Measurements from ENCODE around the gene BCAR1. TPM values are rescaled to one million over a fixed set of nuclear protein-coding genes. Genes with fewer than 3 reads are reported as not detected.
"Not testable (repeated sequence)": the region's sequence is repeated elsewhere in the genome, so short reads cannot be mapped to it uniquely, and the experiment has no call there.

The BCAR1 gene
- total RNA-seq, 1 experiment from 2014 or later, result 58.6 TPM

GRCh38 chr16:75287708-75288107, 36.3 kb upstream of the BCAR1 start:
- intact Hi-C loops (cut with micrococcal nuclease), result no loop called here
- ChIA-PET CTCF (interaction anchor here (1.2 to 1.5 kb wide), 2 partner anchors 14 to 17 kb away, joined by 4 to 5 read pairs; no protein-coding TSS in a partner anchor), POLR2A (interaction anchor here (0.7 to 2.5 kb wide), 6 partner anchors 9 to 38 kb away, joined by 3 to 30 read pairs (median 5); partner anchors contain the start of gene BCAR1)
- Mint-ChIP-seq H3K9me3 (ENCODE audit: unreplicated experiment) (no peaks in the 10 kb centered on the region), H3K27ac (ENCODE audit: low read depth, unreplicated experiment) (no peak overlapping the region), H3K27me3 (ENCODE audit: insufficient read depth, unreplicated experiment) (no peaks in the 10 kb centered on the region), H3K36me3 (ENCODE audit: insufficient read depth, unreplicated experiment) (peaks cover 31% of the 10 kb centered on the region), H3K4me1 (ENCODE audit: insufficient read depth, unreplicated experiment) (peaks cover 18% of the 10 kb centered on the region), H3K4me3 (ENCODE audit: unreplicated experiment) (no peak overlapping the region)
- DNase-seq (ENCODE audit: unreplicated experiment), result no peak
- no peak for TF ChIP-seq CTCF (IDR thresholded peaks at IDR 0.05; ENCODE audit: unreplicated experiment)
- no TSS peak for BruUV-seq (replicated peaks)

GRCh38 chr16:75286389-75286788, 35.0 kb upstream of the BCAR1 start:
- Mint-ChIP-seq H3K27ac (ENCODE audit: low read depth, unreplicated experiment) (no peak overlapping the region), H3K4me1 (ENCODE audit: insufficient read depth, unreplicated experiment) (peaks cover 18% of the 10 kb centered on the region), H3K27me3 (ENCODE audit: insufficient read depth, unreplicated experiment) (no peaks in the 10 kb centered on the region), H3K36me3 (ENCODE audit: insufficient read depth, unreplicated experiment) (peaks cover 28% of the 10 kb centered on the region), H3K4me3 (ENCODE audit: unreplicated experiment) (no peak overlapping the region), H3K9me3 (ENCODE audit: unreplicated experiment) (no peaks in the 10 kb centered on the region)
- CTCF ChIA-PET, result interaction anchor here (1.2 kb wide), 1 partner anchor 20 kb away, joined by 3 read pairs; no protein-coding TSS in a partner anchor
- POLR2A ChIA-PET, result interaction anchor here (1.3 kb wide), 1 partner anchor 19 kb away, joined by 4 read pairs; no protein-coding TSS in a partner anchor
- no peak for DNase-seq (ENCODE audit: unreplicated experiment)
- TF ChIP-seq CTCF (IDR thresholded peaks at IDR 0.05; ENCODE audit: unreplicated experiment), result no peak
- intact Hi-C loops (cut with micrococcal nuclease), result no loop called here
- no TSS peak for BruUV-seq (replicated peaks)

- no peak overlapping the region for H3K27ac Mint-ChIP-seq (ENCODE audit: low read depth, unreplicated experiment)
- BruUV-seq (replicated peaks), result no TSS peak
- peaks cover 22% of the 10 kb centered on the region for H3K36me3 Mint-ChIP-seq (ENCODE audit: insufficient read depth, unreplicated experiment)
- peaks cover 8% of the 10 kb centered on the region for H3K4me1 Mint-ChIP-seq (ENCODE audit: insufficient read depth, unreplicated experiment)
- H3K4me3 Mint-ChIP-seq (ENCODE audit: unreplicated experiment), result no peak overlapping the region
- POLR2A ChIA-PET, result interaction anchor here (0.6 to 2.4 kb wide), 3 partner anchors 22 to 37 kb away, joined by 3 to 9 read pairs (median 4); no protein-coding TSS in a partner anchor
- no peaks in the 10 kb centered on the region for H3K9me3 Mint-ChIP-seq (ENCODE audit: unreplicated experiment)
- no peaks in the 10 kb centered on the region for H3K27me3 Mint-ChIP-seq (ENCODE audit: insufficient read depth, unreplicated experiment)
- intact Hi-C loops (cut with micrococcal nuclease), result no loop called here
- DNase-seq (ENCODE audit: unreplicated experiment), result peak; percentile 40
- no peak for TF ChIP-seq CTCF (IDR thresholded peaks at IDR 0.05; ENCODE audit: unreplicated experiment)
- CTCF ChIA-PET, result interaction anchor here (0.6 to 1.2 kb wide), 4 partner anchors 22 to 339 kb away, joined by 3 read pairs; no protein-coding TSS in a partner anchor
Measured at GRCh38 chr16:75282466-75283281, 31.2 kb upstream of the BCAR1 start.

GRCh38 chr16:75281826-75282225, 30.4 kb upstream of the BCAR1 start:
- CTCF ChIA-PET, result interaction anchor here (0.6 kb wide), 2 partner anchors 125 to 1670 kb away, joined by 3 read pairs; no protein-coding TSS in a partner anchor
- TF ChIP-seq CTCF (IDR thresholded peaks at IDR 0.05; ENCODE audit: unreplicated experiment), result no peak
- no peak for DNase-seq (ENCODE audit: unreplicated experiment)
- Mint-ChIP-seq H3K27me3 (ENCODE audit: insufficient read depth, unreplicated experiment) (no peaks in the 10 kb centered on the region), H3K4me3 (ENCODE audit: unreplicated experiment) (no peak overlapping the region), H3K9me3 (ENCODE audit: unreplicated experiment) (no peaks in the 10 kb centered on the region), H3K4me1 (ENCODE audit: insufficient read depth, unreplicated experiment) (peaks cover 6% of the 10 kb centered on the region), H3K27ac (ENCODE audit: low read depth, unreplicated experiment) (no peak overlapping the region), H3K36me3 (ENCODE audit: insufficient read depth, unreplicated experiment) (peaks cover 23% of the 10 kb centered on the region)
- BruUV-seq (replicated peaks), result no TSS peak
- POLR2A ChIA-PET, result interaction anchor here (4.7 kb wide), 1 partner anchor 23 kb away, joined by 37 read pairs; no protein-coding TSS in a partner anchor
- intact Hi-C loops (cut with micrococcal nuclease), result no loop called here

GRCh38 chr16:75281009-75281408, 29.6 kb upstream of the BCAR1 start:
- BruUV-seq (replicated peaks); CTCF ChIA-PET; H3K27ac Mint-ChIP-seq (ENCODE audit: low read depth, unreplicated experiment); H3K4me1 Mint-ChIP-seq (ENCODE audit: insufficient read depth, unreplicated experiment); intact Hi-C loops (cut with micrococcal nuclease); H3K4me3 Mint-ChIP-seq (ENCODE audit: unreplicated experiment); H3K9me3 Mint-ChIP-seq (ENCODE audit: unreplicated experiment); H3K27me3 Mint-ChIP-seq (ENCODE audit: insufficient read depth, unreplicated experiment); DNase-seq (ENCODE audit: unreplicated experiment): not testable (repeated sequence)
- POLR2A ChIA-PET, result interaction anchor here (1.1 to 4.7 kb wide), 2 partner anchors 24 to 30 kb away, joined by 3 to 37 read pairs; no protein-coding TSS in a partner anchor
- peaks cover 20% of the 10 kb centered on the region for H3K36me3 Mint-ChIP-seq (ENCODE audit: insufficient read depth, unreplicated experiment)

Measured in MCF 10A (cell line).